K562 (cell line): ENCODE data around the gene LRRK1. TPM values are rescaled to one million over a fixed set of nuclear protein-coding genes. Genes with fewer than 3 reads are reported as not detected.

Source experiments
- ATAC-seq: fragments of 200-7000 bp; cut with Tn5 transposase; 3 replicates; pipeline ENCODE4 v1.9.1; 2020; ENCODE audit warnings: moderate library complexity
- BruUV-seq: library from RNA; stranded (reverse); fragments of 400-500 nt; replicated peaks from 2 replicates; lab custom pipeline; 2021; lab: Mats Ljungman, UMichigan
- CTCF ChIA-PET: fragments of 300-600 bp; formaldehyde crosslinking; extraction: SDS; loops from one replicate; lab custom pipeline; 2021; ENCODE audit warnings: low intra/inter-chr PET ratio; lab: Yijun Ruan, JAX
- POLR2A ChIA-PET: fragments of 300-600, 350-650 bp; sonication (Branson Sonifier 250); formaldehyde crosslinking; extraction: SDS; loops from one replicate; lab custom pipeline; 2021; ENCODE audit warnings: antibody characterized with exemption, inconsistent platforms; lab: Yijun Ruan, JAX
- DNase-seq, 4 experiments: peaks; one replicate each; pipeline versions ENCODE4 v3.0.0 to v3.0.0-alpha.2; 2011 to 2018; ENCODE audit warnings: low spot score in 3 of 4, mixed read lengths in 3 of 4; ENCODE audit errors: extremely low read depth in 1 of 4
- FAIRE-seq: peaks from 2 replicates; lab custom pipeline; 2011; peaks lifted over from hg19 to GRCh38; lab: Jason Lieb, UNC
- H2AFZ ChIP-seq: 2 replicates; pipeline ENCODE4 v1.6.0; 2011; ENCODE audit warnings: low read depth, low read length, control low read depth, inconsistent platforms
- H3K27ac ChIP-seq: fragments of 200-600 bp; 3 replicates; pipeline ENCODE4 v1.8.0; 2011; ENCODE audit warnings: low read depth, mild to moderate bottlenecking, control low read depth, inconsistent platforms, low read length, moderate library complexity, mixed read lengths; ENCODE audit errors: extremely low read depth
- H3K27me3 ChIP-seq, 2 experiments: fragments of 300-600 bp in 1 of 2; 2 replicates in 1 of 2; 3 replicates in 1 of 2; pipeline versions ENCODE4 v1.6.0 to v1.8.0; 2011; ENCODE audit warnings: inconsistent platforms in 2 of 2, low read length in 2 of 2, mild to moderate bottlenecking in 1 of 2, mixed read lengths in 1 of 2, moderate library complexity in 1 of 2; ENCODE audit not compliant: control insufficient read depth in 2 of 2, insufficient read depth in 2 of 2
- H3K36me3 ChIP-seq: fragments of 300-600 bp; 3 replicates; pipeline ENCODE4 v1.8.0; 2011; ENCODE audit warnings: mild to moderate bottlenecking, low read length, inconsistent platforms; ENCODE audit not compliant: control insufficient read depth, insufficient read depth
- H3K4me1 ChIP-seq, 2 experiments: fragments of 200-600 bp in 1 of 2; replicated peaks in 1 of 2; 2 replicates in 1 of 2; 3 replicates in 1 of 2; pipeline versions ENCODE4 v1.5.1 to v1.8.0; 2011; ENCODE audit warnings: inconsistent platforms in 2 of 2, low read length in 2 of 2, mild to moderate bottlenecking in 1 of 2, mixed read lengths in 1 of 2, moderate library complexity in 1 of 2; ENCODE audit not compliant: control insufficient read depth in 2 of 2, insufficient read depth in 2 of 2
- H3K4me2 ChIP-seq: 2 replicates; pipeline ENCODE4 v1.6.1; 2011; ENCODE audit warnings: low read length, control low read depth, inconsistent platforms, mixed read lengths; ENCODE audit not compliant: insufficient read depth
- H3K4me3 ChIP-seq: fragments of 200-600 bp; sonication (generic), shearing (Covaris generic); 2 replicates; pipeline ENCODE4 v1.5.1; 2016; ENCODE audit warnings: control low read depth, inconsistent platforms
- H3K79me2 ChIP-seq: fragments of 200-600 bp; 3 replicates; pipeline ENCODE4 v1.8.0; 2011; ENCODE audit warnings: low read length, inconsistent platforms; ENCODE audit not compliant: control insufficient read depth, insufficient read depth
- H3K9ac ChIP-seq, 2 experiments: 2 replicates each; pipeline versions ENCODE4 v1.6.0 to v1.6.1; 2011; ENCODE audit warnings: low read depth in 2 of 2, low read length in 2 of 2, control low read depth in 1 of 2, inconsistent platforms in 1 of 2, mild to moderate bottlenecking in 1 of 2, mixed read lengths in 1 of 2; ENCODE audit not compliant: insufficient read depth in 1 of 2
- H3K9me1 ChIP-seq: one replicate; pipeline ENCODE4 v1.6.0; 2011; ENCODE audit warnings: inconsistent platforms, mild to moderate bottlenecking, low read length, moderate library complexity; ENCODE audit not compliant: control insufficient read depth, insufficient read depth
- H3K9me3 ChIP-seq: replicated peaks from 2 replicates; pipeline ENCODE4 v1.5.1; 2011; ENCODE audit warnings: low read depth, low read length, inconsistent platforms; ENCODE audit not compliant: control insufficient read depth, insufficient read depth
- H4K20me1 ChIP-seq: replicated peaks from 2 replicates; pipeline ENCODE4 v1.6.1; 2011; ENCODE audit warnings: low read length, inconsistent platforms, mixed read lengths; ENCODE audit not compliant: control insufficient read depth, insufficient read depth
- BMI1 ChIP-seq: fragments of 150-350 bp; IDR thresholded peaks from 2 replicates; pipeline ENCODE4 v1.6.1; 2014; ENCODE audit warnings: low read length
- E4F1 ChIP-seq: fragments of 250-450 bp; sonication (Bioruptor Pico); IDR thresholded peaks from 2 replicates; pipeline ENCODE4 v1.5.0; 2021; ENCODE audit warnings: mild to moderate bottlenecking, borderline replicate concordance
- FUS ChIP-seq: fragments of 200-400 bp; formaldehyde crosslinking; optimal IDR thresholded peaks from 2 replicates; pipeline ENCODE3; 2017; ENCODE audit warnings: low read depth, low read length
- GTF2A2 ChIP-seq: IDR thresholded peaks from 2 replicates; pipeline ENCODE4 v1.6.1; 2016; ENCODE audit warnings: mild to moderate bottlenecking, missing genetic modification characterization, missing compliant biosample characterization
- HOXB6 ChIP-seq: fragments of 250-450 bp; sonication (Bioruptor Pico); IDR thresholded peaks from 2 replicates; pipeline ENCODE4 v1.5.1; 2022; ENCODE audit warnings: mild to moderate bottlenecking, borderline replicate concordance
- ILF3 ChIP-seq: fragments of 450-650 bp; IDR thresholded peaks from 2 replicates; pipeline ENCODE4 v1.6.1; 2018; ENCODE audit warnings: antibody characterized with exemption, mild to moderate bottlenecking, moderate library complexity, borderline replicate concordance
- JUNB ChIP-seq: fragments of 450-650 bp; formaldehyde crosslinking; conservative IDR thresholded peaks from 2 replicates; pipeline ENCODE4 v1.4.0; 2020; ENCODE audit warnings: mild to moderate bottlenecking
- POLR2AphosphoS5 ChIP-seq: IDR thresholded peaks from 2 replicates; pipeline ENCODE4 v1.6.1; 2011; ENCODE audit warnings: mild to moderate bottlenecking, low read depth, low read length, moderate library complexity; ENCODE audit not compliant: control insufficient read depth, insufficient read depth
- SMC3 ChIP-seq: conservative IDR thresholded peaks from 2 replicates; pipeline ENCODE4 v1.6.1; 2011; ENCODE audit warnings: low read depth, low read length, improper control_type of control experiment; ENCODE audit not compliant: insufficient read depth
- TAF15 ChIP-seq: fragments of 200-400 bp; formaldehyde crosslinking; IDR thresholded peaks from 2 replicates; pipeline ENCODE4 v1.6.1; 2017; ENCODE audit warnings: mild to moderate bottlenecking, low read depth, low read length, moderate library complexity
- XRCC3 ChIP-seq: fragments of 450-650 bp; IDR thresholded peaks from 2 replicates; pipeline ENCODE4 v1.6.1; 2017; ENCODE audit warnings: mild to moderate bottlenecking, moderate library complexity
- ZNF224 ChIP-seq: sonication (generic); formaldehyde crosslinking; IDR thresholded peaks from 2 replicates; pipeline ENCODE4 v1.8.0; 2022; ENCODE audit warnings: mild to moderate bottlenecking, missing genetic modification reagents
- ZNF282 ChIP-seq: sonication (generic); formaldehyde crosslinking; IDR thresholded peaks from 2 replicates; pipeline ENCODE4 v1.8.1; 2023; ENCODE audit warnings: missing genetic modification reagents
- WGBS: fragments of 100-300 bp; shearing (Covaris generic); methylation state at CpG from one replicate; pipeline ENCODE4 v1.1.6; 2016; ENCODE audit warnings: low coverage, mixed read lengths; ENCODE audit not compliant: insufficient coverage; ENCODE audit errors: missing lambda C conversion rate; 5-methylcytosine and 5-hydroxymethylcytosine counted together
- in situ Hi-C: fragments of 300-500 bp; cut with MboI; formaldehyde crosslinking; loops from 4 replicates; pipeline ENCODE4 v1.15.0; 2018; ENCODE audit warnings: inconsistent platforms, mixed read lengths
- intact Hi-C: fragments of 100-400 bp; cut with micrococcal nuclease; formaldehyde crosslinking; loops from 2 replicates; pipeline ENCODE4 v1.14.2; 2022
- polyA plus RNA-seq, 8 experiments: library from polyadenylated mRNA; depleted of rRNA in 4 of 8; stranded (reverse) in 5 of 8; unstranded in 3 of 8; fragments of >200 nt; fragmentation: Nextera tagmentation in 2 of 8; fragmentation: Illumina TruSeq in 1 of 8; extraction: Ambion mirVana in 2 of 8; extraction: Trizol in 1 of 8; gene quantifications; 2 replicates each; pipeline versions ENCODE4 v1.2.1 to v1.2.3, GENCODE V29; 2011 to 2014; ENCODE audit warnings: inconsistent platforms in 1 of 8, missing spikeins in 1 of 8
- total RNA-seq, 7 experiments: library from RNA; depleted of rRNA in 6 of 7; stranded (reverse); fragments of >200 nt in 6 of 7; fragmentation: Illumina TruSeq in 2 of 7; extraction: Trizol in 2 of 7; gene quantifications; 2 replicates each; pipeline versions ENCODE4 v1.2.1 to v1.2.3, GENCODE V29; 2011 to 2021; ENCODE audit warnings: low replicate concordance in 1 of 7
- TF ChIP-seq, protein P1 (sequence below): fragments of 450-650 bp; IDR thresholded peaks from 2 replicates; pipeline ENCODE4 v1.6.1; 2017; ENCODE audit warnings: antibody characterized with exemption, mild to moderate bottlenecking
- TF ChIP-seq, protein P2 (sequence below): sonication (generic); formaldehyde crosslinking; IDR thresholded peaks from 2 replicates; pipeline ENCODE4 v1.8.0; 2022; ENCODE audit warnings: mild to moderate bottlenecking, missing genetic modification reagents

LRRK1 gene
- total and polyA plus RNA-seq, 9 of the 15 experiments (the other 6 are each of a cell fraction or from before 2014, with no cell fraction given): 0.01 to 1.5 (median 0.11) TPM

DNA sequence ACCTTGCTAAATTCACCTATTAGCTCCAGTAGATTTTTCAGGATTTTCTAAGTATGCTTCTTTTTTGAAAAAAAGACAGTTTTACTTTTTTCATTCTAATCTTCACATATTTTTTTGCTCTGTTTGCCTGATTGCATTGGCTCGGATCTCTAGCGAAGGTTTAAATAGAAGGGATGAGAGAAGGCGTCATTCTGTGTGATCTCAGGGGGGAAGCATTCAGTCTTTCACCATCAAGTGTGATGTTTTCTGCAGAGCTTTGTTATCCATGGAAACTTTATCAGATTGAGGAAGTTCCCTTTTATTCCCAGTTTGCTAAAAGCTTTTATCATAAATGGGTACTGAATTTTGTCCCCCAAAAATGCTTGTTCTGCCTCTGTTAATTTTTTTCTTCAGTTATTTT, 120.3 kb downstream of the LRRK1 start:
- in situ Hi-C loops: no loop called here
- Histone ChIP-seq H3K27me3 (peaks cover 18 to 21% of the 10 kb centered on the region in 2 experiments; a peak in 4 of 5 replicates), H3K9me1 (no peaks in the 10 kb centered on the region), H3K27ac (no peak overlapping the region), H4K20me1 (no peaks in the 10 kb centered on the region), H3K4me1 (no peaks in the 10 kb centered on the region), H3K79me2 (no peaks in the 10 kb centered on the region), H3K4me3 (no peak overlapping the region), H3K36me3 (no peaks in the 10 kb centered on the region), H3K9ac (no peak overlapping the region), H2AFZ (no peak overlapping the region), H3K9me3 (no peaks in the 10 kb centered on the region), H3K4me2 (no peak overlapping the region)
- ChIA-PET POLR2A (no interaction called here), CTCF (no interaction called here)
- intact Hi-C loops: no loop called here
- TF ChIP-seq FUS: no peak
- no peak for TF ChIP-seq ZNF282 (CRISPR knock-in tag)
- no peak for TF ChIP-seq XRCC3
- TF ChIP-seq, protein P1, sequence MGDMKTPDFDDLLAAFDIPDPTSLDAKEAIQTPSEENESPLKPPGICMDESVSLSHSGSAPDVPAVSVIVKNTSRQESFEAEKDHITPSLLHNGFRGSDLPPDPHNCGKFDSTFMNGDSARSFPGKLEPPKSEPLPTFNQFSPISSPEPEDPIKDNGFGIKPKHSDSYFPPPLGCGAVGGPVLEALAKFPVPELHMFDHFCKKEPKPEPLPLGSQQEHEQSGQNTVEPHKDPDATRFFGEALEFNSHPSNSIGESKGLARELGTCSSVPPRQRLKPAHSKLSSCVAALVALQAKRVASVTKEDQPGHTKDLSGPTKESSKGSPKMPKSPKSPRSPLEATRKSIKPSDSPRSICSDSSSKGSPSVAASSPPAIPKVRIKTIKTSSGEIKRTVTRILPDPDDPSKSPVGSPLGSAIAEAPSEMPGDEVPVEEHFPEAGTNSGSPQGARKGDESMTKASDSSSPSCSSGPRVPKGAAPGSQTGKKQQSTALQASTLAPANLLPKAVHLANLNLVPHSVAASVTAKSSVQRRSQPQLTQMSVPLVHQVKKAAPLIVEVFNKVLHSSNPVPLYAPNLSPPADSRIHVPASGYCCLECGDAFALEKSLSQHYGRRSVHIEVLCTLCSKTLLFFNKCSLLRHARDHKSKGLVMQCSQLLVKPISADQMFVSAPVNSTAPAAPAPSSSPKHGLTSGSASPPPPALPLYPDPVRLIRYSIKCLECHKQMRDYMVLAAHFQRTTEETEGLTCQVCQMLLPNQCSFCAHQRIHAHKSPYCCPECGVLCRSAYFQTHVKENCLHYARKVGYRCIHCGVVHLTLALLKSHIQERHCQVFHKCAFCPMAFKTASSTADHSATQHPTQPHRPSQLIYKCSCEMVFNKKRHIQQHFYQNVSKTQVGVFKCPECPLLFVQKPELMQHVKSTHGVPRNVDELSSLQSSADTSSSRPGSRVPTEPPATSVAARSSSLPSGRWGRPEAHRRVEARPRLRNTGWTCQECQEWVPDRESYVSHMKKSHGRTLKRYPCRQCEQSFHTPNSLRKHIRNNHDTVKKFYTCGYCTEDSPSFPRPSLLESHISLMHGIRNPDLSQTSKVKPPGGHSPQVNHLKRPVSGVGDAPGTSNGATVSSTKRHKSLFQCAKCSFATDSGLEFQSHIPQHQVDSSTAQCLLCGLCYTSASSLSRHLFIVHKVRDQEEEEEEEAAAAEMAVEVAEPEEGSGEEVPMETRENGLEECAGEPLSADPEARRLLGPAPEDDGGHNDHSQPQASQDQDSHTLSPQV: no peak
- no peak for TF ChIP-seq JUNB (CRISPR knock-in tag)
- no peak for TF ChIP-seq TAF15
- TF ChIP-seq, protein P2, sequence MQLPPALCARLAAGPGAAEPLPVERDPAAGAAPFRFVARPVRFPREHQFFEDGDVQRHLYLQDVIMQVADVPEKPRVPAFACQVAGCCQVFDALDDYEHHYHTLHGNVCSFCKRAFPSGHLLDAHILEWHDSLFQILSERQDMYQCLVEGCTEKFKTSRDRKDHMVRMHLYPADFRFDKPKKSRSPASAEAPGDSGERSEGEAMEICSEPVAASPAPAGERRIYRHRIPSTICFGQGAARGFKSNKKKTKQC: no peak
- no peak for TF ChIP-seq ZNF224 (CRISPR knock-in tag)
- no peak for TF ChIP-seq BMI1
- TF ChIP-seq E4F1 (CRISPR knock-in tag): no peak
- no peak for TF ChIP-seq POLR2AphosphoS5
- TF ChIP-seq HOXB6 (CRISPR knock-in tag): no peak
- TF ChIP-seq SMC3: no peak
- no peak for TF ChIP-seq GTF2A2 (tag)
- no peak for TF ChIP-seq ILF3
- ATAC-seq: no peak
- no TSS peak for BruUV-seq
- WGBS: 0% methylated on average over 3 of the region's 3 CpGs
- FAIRE-seq: no peak
- no peak for DNase-seq
